HEK293 (cell line): Measurements from ENCODE around the gene GNG14.

Source experiments
- IKZF3 ChIP-seq: fragments of 450-650 bp; IDR thresholded peaks from 2 replicates; pipeline ENCODE4 v1.5.0; 2018; ENCODE audit warnings: missing biosample characterization, mild to moderate bottlenecking, missing genetic modification characterization, moderate library complexity
- OVOL3 ChIP-seq: fragments of 450-650 bp; formaldehyde crosslinking; IDR thresholded peaks from 2 replicates; pipeline ENCODE4 v1.5.1; 2016; ENCODE audit warnings: missing biosample characterization, missing genetic modification characterization
- SALL2 ChIP-seq: fragments of 450-650 bp; formaldehyde crosslinking; IDR thresholded peaks from 2 replicates; pipeline ENCODE4 v1.5.0; 2017; ENCODE audit warnings: missing biosample characterization, mild to moderate bottlenecking, missing genetic modification characterization, borderline replicate concordance
- SP3 ChIP-seq: fragments of 450-650 bp; formaldehyde crosslinking; IDR thresholded peaks from 2 replicates; pipeline ENCODE4 v1.5.1; 2016; ENCODE audit warnings: missing biosample characterization, missing genetic modification characterization
- TRIM28 ChIP-seq: IDR thresholded peaks from 2 replicates; pipeline ENCODE4 v1.6.1; 2011; ENCODE audit warnings: low read length, control low read depth, borderline replicate concordance
- TSHZ1 ChIP-seq: fragments of 450-650 bp; formaldehyde crosslinking; IDR thresholded peaks from 2 replicates; pipeline ENCODE4 v1.5.1; 2016; ENCODE audit warnings: missing biosample characterization, missing genetic modification characterization, borderline replicate concordance
- ZBTB49 ChIP-seq: fragments of 450-650 bp; formaldehyde crosslinking; IDR thresholded peaks from 2 replicates; pipeline ENCODE4 v1.5.1; 2016; ENCODE audit warnings: missing biosample characterization, missing genetic modification characterization, low read depth
- ZBTB7A ChIP-seq: fragments of 450-650 bp; formaldehyde crosslinking; IDR thresholded peaks from 2 replicates; pipeline ENCODE4 v1.5.1; 2016; ENCODE audit warnings: low read depth, missing biosample characterization, missing genetic modification characterization
- ZBTB8A ChIP-seq: fragments of 450-650 bp; formaldehyde crosslinking; IDR thresholded peaks from 2 replicates; pipeline ENCODE4 v1.5.1; 2016; ENCODE audit warnings: missing biosample characterization, missing genetic modification characterization
- ZNF121 ChIP-seq: fragments of 450-650 bp; formaldehyde crosslinking; IDR thresholded peaks from 2 replicates; pipeline ENCODE4 v1.5.1; 2016; ENCODE audit warnings: missing biosample characterization, missing genetic modification characterization
- ZNF174 ChIP-seq: fragments of 450-650 bp; formaldehyde crosslinking; IDR thresholded peaks from 2 replicates; pipeline ENCODE4 v1.5.0; 2017; ENCODE audit warnings: missing biosample characterization, mild to moderate bottlenecking, missing genetic modification characterization
- ZNF221 ChIP-seq: fragments of 450-650 bp; formaldehyde crosslinking; IDR thresholded peaks from 2 replicates; pipeline ENCODE4 v1.5.1; 2017; ENCODE audit warnings: missing biosample characterization, missing genetic modification characterization, borderline replicate concordance
- ZNF239 ChIP-seq: fragments of 450-650 bp; formaldehyde crosslinking; IDR thresholded peaks from 2 replicates; pipeline ENCODE4 v1.5.1; 2016; ENCODE audit warnings: missing biosample characterization, missing genetic modification characterization
- ZNF302 ChIP-seq: fragments of 450-650 bp; formaldehyde crosslinking; IDR thresholded peaks from 2 replicates; pipeline ENCODE4 v1.5.1; 2016; ENCODE audit warnings: missing biosample characterization, missing genetic modification characterization, low read depth
- ZNF391 ChIP-seq: fragments of 450-650 bp; formaldehyde crosslinking; IDR thresholded peaks from 2 replicates; pipeline ENCODE4 v1.5.1; 2016; ENCODE audit warnings: low read depth, missing biosample characterization, missing genetic modification characterization, borderline replicate concordance
- ZNF423 ChIP-seq: fragments of 450-650 bp; formaldehyde crosslinking; IDR thresholded peaks from 2 replicates; pipeline ENCODE4 v1.5.1; 2016; ENCODE audit warnings: missing biosample characterization, missing genetic modification characterization
- ZNF488 ChIP-seq: fragments of 450-650 bp; formaldehyde crosslinking; IDR thresholded peaks from 2 replicates; pipeline ENCODE4 v1.5.1; 2016; ENCODE audit warnings: missing biosample characterization, missing genetic modification characterization
- ZNF521 ChIP-seq: fragments of 450-650 bp; formaldehyde crosslinking; IDR thresholded peaks from 2 replicates; pipeline ENCODE4 v1.5.1; 2017; ENCODE audit warnings: missing biosample characterization, mild to moderate bottlenecking, missing genetic modification characterization
- ZNF549 ChIP-seq: fragments of 450-650 bp; IDR thresholded peaks from 2 replicates; pipeline ENCODE4 v1.5.1; 2018; ENCODE audit warnings: missing biosample characterization, missing genetic modification characterization, mild to moderate bottlenecking, inconsistent platforms, moderate library complexity
- ZNF621 ChIP-seq: fragments of 450-650 bp; formaldehyde crosslinking; IDR thresholded peaks from 2 replicates; pipeline ENCODE4 v1.5.1; 2017; ENCODE audit warnings: missing biosample characterization, missing genetic modification characterization
- ZNF623 ChIP-seq: fragments of 450-650 bp; formaldehyde crosslinking; IDR thresholded peaks from 2 replicates; pipeline ENCODE4 v1.5.1; 2016; ENCODE audit warnings: missing biosample characterization, missing genetic modification characterization
- TF ChIP-seq, protein P1 (sequence below): fragments of 450-650 bp; formaldehyde crosslinking; IDR thresholded peaks from 2 replicates; pipeline ENCODE4 v1.5.1; 2016; ENCODE audit warnings: missing biosample characterization, missing genetic modification characterization

GNG14 gene

DNA sequence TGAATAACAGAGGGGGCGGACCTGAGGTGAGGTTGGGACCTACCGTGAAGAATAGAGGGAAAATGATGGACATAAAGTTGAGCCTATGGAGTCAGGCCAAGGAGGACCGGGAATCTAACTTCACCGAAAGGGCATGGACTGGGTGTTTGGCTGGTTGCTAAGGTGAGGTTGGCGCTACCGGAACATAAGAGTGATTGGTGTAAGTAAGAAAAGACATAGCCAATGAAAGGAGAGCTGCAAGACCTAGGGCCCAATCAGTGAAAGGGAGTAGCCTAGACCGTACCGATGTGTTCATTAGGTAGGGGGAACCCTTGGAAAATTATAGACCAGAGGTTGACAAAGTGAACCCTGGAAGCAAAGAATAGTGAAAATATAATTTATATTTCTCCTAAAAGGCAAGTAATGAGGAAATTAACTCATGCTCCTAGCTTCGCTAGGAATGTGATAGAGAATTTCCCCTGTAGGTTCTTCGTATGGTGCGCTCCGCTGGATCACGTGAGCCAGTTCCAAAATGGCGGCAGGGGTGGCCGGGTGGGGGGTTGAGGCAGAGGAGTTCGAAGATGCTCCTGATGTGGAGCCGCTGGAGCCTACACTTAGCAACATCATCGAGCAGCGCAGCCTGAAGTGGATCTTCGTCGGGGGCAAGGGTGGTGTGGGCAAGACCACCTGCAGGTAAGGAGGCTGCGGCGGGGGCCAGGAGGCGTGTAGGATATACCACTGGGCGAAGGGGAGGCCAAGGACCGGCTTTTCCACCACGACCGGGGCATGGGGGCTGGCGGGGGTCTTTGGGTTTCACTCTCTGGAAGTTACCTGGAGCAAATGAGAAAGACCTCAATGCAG lies 49.4 kb downstream of the GNG14 start, which contains the start of gene GET3 (continued):
- TF ChIP-seq ZNF488: no peak
- no peak for TF ChIP-seq TRIM28
- no peak for TF ChIP-seq ZBTB49 (tag by site-specific recombination)
- no peak for TF ChIP-seq ZNF621 (tag by site-specific recombination)
- TF ChIP-seq ZNF174 (tag by site-specific recombination): no peak
- TF ChIP-seq TSHZ1 (tag by site-specific recombination): peak; percentile 46; the same call in 1 of the 2 replicates
- no peak for TF ChIP-seq ZNF521 (tag by site-specific recombination)
- TF ChIP-seq ZNF623 (tag by site-specific recombination): peak; percentile 28; the same call in 1 of the 2 replicates
- no peak for TF ChIP-seq ZNF121 (tag by site-specific recombination)
- peak; percentile 36; the same call in 1 of the 2 replicates for TF ChIP-seq ZBTB8A (tag by site-specific recombination)
- TF ChIP-seq, protein P1, sequence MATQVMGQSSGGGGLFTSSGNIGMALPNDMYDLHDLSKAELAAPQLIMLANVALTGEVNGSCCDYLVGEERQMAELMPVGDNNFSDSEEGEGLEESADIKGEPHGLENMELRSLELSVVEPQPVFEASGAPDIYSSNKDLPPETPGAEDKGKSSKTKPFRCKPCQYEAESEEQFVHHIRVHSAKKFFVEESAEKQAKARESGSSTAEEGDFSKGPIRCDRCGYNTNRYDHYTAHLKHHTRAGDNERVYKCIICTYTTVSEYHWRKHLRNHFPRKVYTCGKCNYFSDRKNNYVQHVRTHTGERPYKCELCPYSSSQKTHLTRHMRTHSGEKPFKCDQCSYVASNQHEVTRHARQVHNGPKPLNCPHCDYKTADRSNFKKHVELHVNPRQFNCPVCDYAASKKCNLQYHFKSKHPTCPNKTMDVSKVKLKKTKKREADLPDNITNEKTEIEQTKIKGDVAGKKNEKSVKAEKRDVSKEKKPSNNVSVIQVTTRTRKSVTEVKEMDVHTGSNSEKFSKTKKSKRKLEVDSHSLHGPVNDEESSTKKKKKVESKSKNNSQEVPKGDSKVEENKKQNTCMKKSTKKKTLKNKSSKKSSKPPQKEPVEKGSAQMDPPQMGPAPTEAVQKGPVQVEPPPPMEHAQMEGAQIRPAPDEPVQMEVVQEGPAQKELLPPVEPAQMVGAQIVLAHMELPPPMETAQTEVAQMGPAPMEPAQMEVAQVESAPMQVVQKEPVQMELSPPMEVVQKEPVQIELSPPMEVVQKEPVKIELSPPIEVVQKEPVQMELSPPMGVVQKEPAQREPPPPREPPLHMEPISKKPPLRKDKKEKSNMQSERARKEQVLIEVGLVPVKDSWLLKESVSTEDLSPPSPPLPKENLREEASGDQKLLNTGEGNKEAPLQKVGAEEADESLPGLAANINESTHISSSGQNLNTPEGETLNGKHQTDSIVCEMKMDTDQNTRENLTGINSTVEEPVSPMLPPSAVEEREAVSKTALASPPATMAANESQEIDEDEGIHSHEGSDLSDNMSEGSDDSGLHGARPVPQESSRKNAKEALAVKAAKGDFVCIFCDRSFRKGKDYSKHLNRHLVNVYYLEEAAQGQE (tag by site-specific recombination): peak; percentile 29; the same call in 1 of the 2 replicates
- TF ChIP-seq OVOL3 (tag by site-specific recombination): peak; percentile 67; the same call in 1 of the 2 replicates
- no peak for TF ChIP-seq ZNF221 (tag by site-specific recombination)
- TF ChIP-seq ZNF549 (tag by site-specific recombination): no peak
- peak; percentile 63 for TF ChIP-seq SP3
- TF ChIP-seq ZNF239 (tag by site-specific recombination): no peak
- TF ChIP-seq SALL2 (tag by site-specific recombination): no peak
- TF ChIP-seq ZNF302 (tag by site-specific recombination): no peak
- TF ChIP-seq ZNF391 (tag by site-specific recombination): peak; percentile 42; the same call in 1 of the 2 replicates
- TF ChIP-seq ZNF423 (tag by site-specific recombination): no peak
- 0 out of 2 replicates have a peak, but pooled peaks have one; percentile 49 for TF ChIP-seq ZBTB7A
- no peak for TF ChIP-seq IKZF3 (tag by site-specific recombination)
